H1 (cell line): ENCODE data around the gene CLN5. TPM values are rescaled to one million over a fixed set of nuclear protein-coding genes. Genes with fewer than 3 reads are reported as not detected.

Experiments
- ASH2L ChIP-seq: fragments of 200-600, 300-600 bp; sonication (generic); IDR thresholded peaks from one replicate; pipeline ENCODE4 v1.7.1; 2017; ENCODE audit warnings: low read length
- SAP30 ChIP-seq: fragments of 300-600 bp; sonication (generic); IDR thresholded peaks from 2 replicates; pipeline ENCODE4 v1.7.1; 2012; ENCODE audit warnings: low read length, moderate library complexity, mild to moderate bottlenecking, inconsistent platforms; ENCODE audit not compliant: insufficient read depth, insufficient replicate concordance
- polyA plus RNA-seq, 7 experiments: library from polyadenylated mRNA; depleted of rRNA in 3 of 7; stranded (reverse) in 5 of 7; unstranded in 2 of 7; fragments of >200 nt in 5 of 7; fragments of 200-250 nt in 2 of 7; gene quantifications; 1 replicate in 5 of 7; 2 replicates in 1 of 7; 4 replicates in 1 of 7; pipeline versions ENCODE4 v1.2.1 to v1.2.3, GENCODE V29; 2011 to 2013; ENCODE audit warnings: missing spikeins in 2 of 7, mixed read lengths in 2 of 7
- total RNA-seq: library from RNA; stranded (reverse); fragmentation: NEBNext Ultra II Directional; extraction: Animal tissue kit (Norgen Biotek cat#: 25700); gene quantifications from 2 replicates; pipeline ENCODE4 v1.2.1, GENCODE V29; 2021

Gene CLN5
- total and polyA plus RNA-seq, 2 of the 8 experiments (the other 6 are each of a cell fraction or from before 2014, with no cell fraction given): 5.3 to 10.1 TPM

- TF ChIP-seq ASH2L (no peak), SAP30 (no peak)
Observed at GRCh38 chr13:76971851-76972829, 19.7 kb upstream of the CLN5 start (continued).
